Measurements from ENCODE around the gene MLST8.

The MLST8 gene

GRCh38 chr16:2210386-2211365, 5.4 kb downstream of the MLST8 start, which contains the start of gene BRICD5:
Gene BRICD5, minus strand, starts transcription at chr16:2210863. Its CDS starts 30 bp downstream, at chr16:2210833.
- Histone ChIP-seq H2AFZ (ENCODE audit: low read depth) (no peak within 1 kb of the TSS), H3K27me3 (ENCODE audit: insufficient read depth, low read depth) (no peaks in the 10 kb centered on the region), H3K4me1 (ENCODE audit: low read depth, poor library complexity, severe bottlenecking) (peaks cover 23% of the 10 kb centered on the region), H3K4me2 (no peak within 1 kb of the TSS), H3K36me3 (ENCODE audit: insufficient read depth) (no peaks in the 10 kb centered on the region), H3K79me2 (ENCODE audit: insufficient read depth, low read depth) (peaks cover 22% of the 10 kb centered on the region), H4K20me1 (ENCODE audit: insufficient read depth) (no peaks in the 10 kb centered on the region), H3K9ac (no peak within 1 kb of the TSS), H3K4me3 (IDR thresholded peaks at IDR 0.05; ENCODE audit: insufficient read depth, low read depth, low read length) (no peak within 1 kb of the TSS), H3K27ac (no peak within 1 kb of the TSS)
- no peak for TF ChIP-seq CTCF (conservative IDR thresholded peaks at IDR 0.05; ENCODE audit: low read depth, low read length)

DNA sequence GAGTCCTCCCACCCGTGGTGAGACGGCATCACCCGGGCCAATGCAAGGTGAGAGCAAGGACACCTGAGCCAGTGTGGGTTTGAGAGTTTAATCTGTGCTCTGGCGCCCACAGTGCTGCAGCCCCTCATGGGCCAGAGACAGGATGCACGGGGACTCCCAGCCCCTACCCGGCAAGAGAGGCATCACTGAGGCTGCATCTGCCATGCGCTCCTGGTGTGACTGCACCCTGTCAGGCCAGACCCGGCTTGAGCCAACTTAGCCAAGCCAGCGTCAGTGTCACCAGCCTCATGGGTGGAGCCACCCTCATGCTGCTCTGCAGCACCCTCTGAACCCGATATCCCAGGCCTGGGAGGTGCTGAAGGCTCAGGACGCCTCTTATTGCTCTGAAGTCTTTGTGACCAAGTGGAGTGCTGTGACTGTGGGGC, 6.7 kb downstream of the MLST8 start:
- peaks cover 15% of the 10 kb centered on the region for H3K79me2 ChIP-seq (ENCODE audit: insufficient read depth, low read depth)
- TF ChIP-seq CTCF (conservative IDR thresholded peaks at IDR 0.05; ENCODE audit: low read depth, low read length) = no peak
- H3K27ac ChIP-seq = no peak overlapping the region
- peaks cover 14% of the 10 kb centered on the region for H3K4me1 ChIP-seq (ENCODE audit: low read depth, poor library complexity, severe bottlenecking)
- no peaks in the 10 kb centered on the region for H3K27me3 ChIP-seq (ENCODE audit: insufficient read depth, low read depth)
- H4K20me1 ChIP-seq (ENCODE audit: insufficient read depth) = no peaks in the 10 kb centered on the region
- no peak overlapping the region for H3K4me3 ChIP-seq (IDR thresholded peaks at IDR 0.05; ENCODE audit: insufficient read depth, low read depth, low read length)
- no peak overlapping the region for H2AFZ ChIP-seq (ENCODE audit: low read depth)
- H3K36me3 ChIP-seq (ENCODE audit: insufficient read depth) = no peaks in the 10 kb centered on the region
- H3K4me2 ChIP-seq = peak overlapping the region; percentile 98; the same call in 1 of the 2 replicates
- no peak overlapping the region for H3K9ac ChIP-seq

DNA sequence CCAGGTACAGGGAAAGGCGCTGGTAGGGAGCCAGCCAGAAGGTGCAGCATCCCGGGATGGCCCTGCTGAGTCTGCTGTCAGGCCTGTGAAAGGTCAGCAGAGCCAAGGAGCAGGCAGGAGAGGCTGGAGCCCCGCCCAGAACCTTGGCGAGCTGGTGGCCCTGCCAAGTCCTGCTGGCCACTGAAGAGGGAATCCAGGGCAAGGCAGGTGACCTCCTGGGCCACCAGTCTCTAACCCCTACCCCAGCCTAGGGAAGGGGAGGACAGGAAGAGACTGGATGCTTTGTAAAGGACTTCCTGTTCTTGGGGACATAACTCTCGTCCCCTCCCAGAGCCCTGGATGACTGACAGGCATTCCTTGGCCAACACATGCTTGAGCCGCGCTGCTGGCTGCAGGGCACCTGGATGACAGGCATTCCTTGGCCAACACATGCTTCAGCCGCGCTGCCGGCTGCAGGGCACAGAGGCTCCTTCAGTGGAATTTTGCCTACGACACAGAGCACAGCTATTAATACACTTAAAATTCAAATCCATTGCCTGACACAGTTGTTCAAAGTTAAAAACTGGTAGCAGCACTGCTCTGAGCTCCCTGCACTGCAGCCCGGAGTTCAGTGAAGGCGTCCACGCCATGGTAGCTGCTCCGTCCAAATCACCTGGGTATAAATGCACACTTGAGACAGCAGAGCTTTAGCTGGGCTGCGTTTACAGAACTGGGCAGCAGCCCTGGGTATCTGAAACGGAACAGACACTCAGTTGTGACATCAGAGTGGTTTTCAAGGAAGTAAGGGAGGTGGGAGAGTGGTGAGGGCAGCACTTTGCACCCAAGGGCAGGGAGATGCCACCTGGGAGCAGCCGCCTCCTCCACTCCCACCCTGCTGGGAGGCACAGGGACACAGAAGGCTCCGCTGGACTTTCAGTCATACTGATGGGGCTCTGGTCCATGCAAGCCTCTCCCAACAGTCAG, 7.4 kb downstream of the MLST8 start:
- no peak overlapping the region for H3K4me3 ChIP-seq (IDR thresholded peaks at IDR 0.05; ENCODE audit: insufficient read depth, low read depth, low read length)
- no peaks in the 10 kb centered on the region for H4K20me1 ChIP-seq (ENCODE audit: insufficient read depth)
- H3K36me3 ChIP-seq (ENCODE audit: insufficient read depth) = no peaks in the 10 kb centered on the region
- peak overlapping the region; percentile 9; the same call in 1 of the 2 replicates for H3K9ac ChIP-seq
- H3K27me3 ChIP-seq (ENCODE audit: insufficient read depth, low read depth) = no peaks in the 10 kb centered on the region
- peaks cover 14% of the 10 kb centered on the region for H3K4me1 ChIP-seq (ENCODE audit: low read depth, poor library complexity, severe bottlenecking)
- H2AFZ ChIP-seq (ENCODE audit: low read depth) = no peak overlapping the region
- TF ChIP-seq CTCF (conservative IDR thresholded peaks at IDR 0.05; ENCODE audit: low read depth, low read length) = no peak
- peaks cover 15% of the 10 kb centered on the region for H3K79me2 ChIP-seq (ENCODE audit: insufficient read depth, low read depth)
- H3K27ac ChIP-seq = no peak overlapping the region
- peak overlapping the region; percentile 98 for H3K4me2 ChIP-seq

Data from KMS-11 (cell line).